ENCODE results near the gene EYS. TPM values are rescaled to one million over a fixed set of nuclear protein-coding genes. Genes with fewer than 3 reads are reported as not detected.

Gene EYS
- total RNA-seq, 2 experiments from 2014 or later: not detected

GRCh38 chr6:64949257-64949656, 757.8 kb downstream of the EYS start:
- no peak for DNase-seq
- no peak overlapping the region for H3K4me3 Mint-ChIP-seq
- H3K36me3 Mint-ChIP-seq (ENCODE audit: low read depth): no peaks in the 10 kb centered on the region
- H3K9me3 Mint-ChIP-seq: peaks cover 3% of the 10 kb centered on the region
- H3K27ac Mint-ChIP-seq: no peak overlapping the region
- intact Hi-C loops (cut with micrococcal nuclease): no loop called here
- no peaks in the 10 kb centered on the region for H3K4me1 Mint-ChIP-seq (ENCODE audit: low read depth)
- H3K27me3 Mint-ChIP-seq (ENCODE audit: low read depth): no peaks in the 10 kb centered on the region
- CTCF ChIA-PET: no interaction called here

GRCh38 chr6:64948261-64948660, 758.8 kb downstream of the EYS start:
- H3K9me3 Mint-ChIP-seq: peaks cover 3% of the 10 kb centered on the region
- H3K27ac Mint-ChIP-seq: no peak overlapping the region
- no peaks in the 10 kb centered on the region for H3K27me3 Mint-ChIP-seq (ENCODE audit: low read depth)
- CTCF ChIA-PET: no interaction called here
- H3K36me3 Mint-ChIP-seq (ENCODE audit: low read depth): no peaks in the 10 kb centered on the region
- H3K4me1 Mint-ChIP-seq (ENCODE audit: low read depth): no peaks in the 10 kb centered on the region
- intact Hi-C loops (cut with micrococcal nuclease): no loop called here
- no peak for DNase-seq
- H3K4me3 Mint-ChIP-seq: no peak overlapping the region

- no peak overlapping the region for H3K27ac Mint-ChIP-seq
- CTCF ChIA-PET: no interaction called here
- peaks cover 4% of the 10 kb centered on the region for H3K9me3 Mint-ChIP-seq
- intact Hi-C loops (cut with micrococcal nuclease): no loop called here
- H3K27me3 Mint-ChIP-seq (ENCODE audit: low read depth): no peaks in the 10 kb centered on the region
- no peak overlapping the region for H3K4me3 Mint-ChIP-seq
- DNase-seq: no peak
- H3K4me1 Mint-ChIP-seq (ENCODE audit: low read depth): no peaks in the 10 kb centered on the region
- H3K36me3 Mint-ChIP-seq (ENCODE audit: low read depth): no peaks in the 10 kb centered on the region
These were observed 761.6 kb downstream of the EYS start for GRCh38 chr6:64945450-64945849.

GRCh38 chr6:64932486-64932885, 774.5 kb downstream of the EYS start:
- Mint-ChIP-seq H3K36me3 (ENCODE audit: low read depth) (no peaks in the 10 kb centered on the region), H3K27me3 (ENCODE audit: low read depth) (no peaks in the 10 kb centered on the region), H3K4me3 (no peak overlapping the region), H3K9me3 (peaks cover 1% of the 10 kb centered on the region), H3K4me1 (ENCODE audit: low read depth) (no peaks in the 10 kb centered on the region), H3K27ac (no peak overlapping the region)
- intact Hi-C loops (cut with micrococcal nuclease): no loop called here
- CTCF ChIA-PET: no interaction called here
- no peak for DNase-seq

- H3K4me1 Mint-ChIP-seq (ENCODE audit: low read depth): no peaks in the 10 kb centered on the region
- intact Hi-C loops (cut with micrococcal nuclease): no loop called here
- no peak overlapping the region for H3K27ac Mint-ChIP-seq
- peaks cover 1% of the 10 kb centered on the region for H3K9me3 Mint-ChIP-seq
- no peak overlapping the region for H3K4me3 Mint-ChIP-seq
- no peak for DNase-seq
- H3K36me3 Mint-ChIP-seq (ENCODE audit: low read depth): no peaks in the 10 kb centered on the region
- CTCF ChIA-PET: no interaction called here
- no peaks in the 10 kb centered on the region for H3K27me3 Mint-ChIP-seq (ENCODE audit: low read depth)
These were observed 776.3 kb downstream of the EYS start for GRCh38 chr6:64930681-64931080.

- CTCF ChIA-PET: no interaction called here
- no peak overlapping the region for H3K27ac Mint-ChIP-seq
- no peaks in the 10 kb centered on the region for H3K9me3 Mint-ChIP-seq
- no peaks in the 10 kb centered on the region for H3K4me1 Mint-ChIP-seq (ENCODE audit: low read depth)
- intact Hi-C loops (cut with micrococcal nuclease): no loop called here
- H3K4me3 Mint-ChIP-seq: no peak overlapping the region
- H3K27me3 Mint-ChIP-seq (ENCODE audit: low read depth): no peaks in the 10 kb centered on the region
- no peaks in the 10 kb centered on the region for H3K36me3 Mint-ChIP-seq (ENCODE audit: low read depth)
- no peak for DNase-seq
These were observed 781.0 kb downstream of the EYS start for GRCh38 chr6:64926051-64926450.

- Mint-ChIP-seq H3K36me3 (ENCODE audit: low read depth) (no peaks in the 10 kb centered on the region), H3K4me1 (ENCODE audit: low read depth) (no peaks in the 10 kb centered on the region), H3K9me3 (peaks cover 3% of the 10 kb centered on the region), H3K4me3 (no peak overlapping the region), H3K27ac (no peak overlapping the region), H3K27me3 (ENCODE audit: low read depth) (no peaks in the 10 kb centered on the region)
- CTCF ChIA-PET: no interaction called here
- intact Hi-C loops (cut with micrococcal nuclease): no loop called here
- no peak for DNase-seq
These were observed 786.8 kb downstream of the EYS start for GRCh38 chr6:64920257-64920656.

GRCh38 chr6:64914124-64914523, 792.9 kb downstream of the EYS start:
- H3K4me1 Mint-ChIP-seq (ENCODE audit: low read depth): no peaks in the 10 kb centered on the region
- H3K27ac Mint-ChIP-seq: no peak overlapping the region
- no peak overlapping the region for H3K4me3 Mint-ChIP-seq

GRCh38 chr6:64912966-64913365, 794.1 kb downstream of the EYS start:
- intact Hi-C loops (cut with micrococcal nuclease): no loop called here
- CTCF ChIA-PET: no interaction called here
- Mint-ChIP-seq H3K9me3 (peaks cover 3% of the 10 kb centered on the region), H3K4me3 (no peak overlapping the region), H3K36me3 (ENCODE audit: low read depth) (no peaks in the 10 kb centered on the region), H3K27ac (no peak overlapping the region), H3K4me1 (ENCODE audit: low read depth) (no peaks in the 10 kb centered on the region), H3K27me3 (ENCODE audit: low read depth) (no peaks in the 10 kb centered on the region)
- DNase-seq: no peak

More at GRCh38 chr6:64914124-64914523, 792.9 kb downstream of the EYS start:
- no peak for DNase-seq
- CTCF ChIA-PET: no interaction called here
- Mint-ChIP-seq H3K27me3 (ENCODE audit: low read depth) (no peaks in the 10 kb centered on the region), H3K36me3 (ENCODE audit: low read depth) (no peaks in the 10 kb centered on the region), H3K9me3 (peaks cover 5% of the 10 kb centered on the region)
- intact Hi-C loops (cut with micrococcal nuclease): no loop called here

- no peak for DNase-seq
- no peaks in the 10 kb centered on the region for H3K27me3 Mint-ChIP-seq (ENCODE audit: low read depth)
- no peaks in the 10 kb centered on the region for H3K4me1 Mint-ChIP-seq (ENCODE audit: low read depth)
- no peak overlapping the region for H3K27ac Mint-ChIP-seq
- no peak overlapping the region for H3K4me3 Mint-ChIP-seq
- intact Hi-C loops (cut with micrococcal nuclease): no loop called here
- peaks cover 2% of the 10 kb centered on the region for H3K9me3 Mint-ChIP-seq
- H3K36me3 Mint-ChIP-seq (ENCODE audit: low read depth): no peaks in the 10 kb centered on the region
- CTCF ChIA-PET: no interaction called here
These were observed 798.9 kb downstream of the EYS start for GRCh38 chr6:64908104-64908503.

- DNase-seq: no peak
- no peak overlapping the region for H3K27ac Mint-ChIP-seq
- no peaks in the 10 kb centered on the region for H3K4me1 Mint-ChIP-seq (ENCODE audit: low read depth)
These were observed 802.4 kb downstream of the EYS start for GRCh38 chr6:64904616-64905015.

GRCh38 chr6:64902596-64902995, 804.4 kb downstream of the EYS start:
- no peak overlapping the region for H3K4me3 Mint-ChIP-seq
- H3K4me1 Mint-ChIP-seq (ENCODE audit: low read depth): no peaks in the 10 kb centered on the region
- no peaks in the 10 kb centered on the region for H3K27me3 Mint-ChIP-seq (ENCODE audit: low read depth)
- intact Hi-C loops (cut with micrococcal nuclease): no loop called here
- no peak overlapping the region for H3K27ac Mint-ChIP-seq
- no peak for DNase-seq
- H3K36me3 Mint-ChIP-seq (ENCODE audit: low read depth): no peaks in the 10 kb centered on the region
- H3K9me3 Mint-ChIP-seq: peaks cover 12% of the 10 kb centered on the region
- CTCF ChIA-PET: no interaction called here

More at GRCh38 chr6:64904616-64905015, 802.4 kb downstream of the EYS start:
- no peak overlapping the region for H3K4me3 Mint-ChIP-seq
- peaks cover 7% of the 10 kb centered on the region for H3K9me3 Mint-ChIP-seq
- intact Hi-C loops (cut with micrococcal nuclease): no loop called here
- H3K27me3 Mint-ChIP-seq (ENCODE audit: low read depth): no peaks in the 10 kb centered on the region
- no peaks in the 10 kb centered on the region for H3K36me3 Mint-ChIP-seq (ENCODE audit: low read depth)
- CTCF ChIA-PET: no interaction called here

- DNase-seq: no peak
- intact Hi-C loops (cut with micrococcal nuclease): no loop called here
- H3K27me3 Mint-ChIP-seq (ENCODE audit: low read depth): no peaks in the 10 kb centered on the region
- H3K36me3 Mint-ChIP-seq (ENCODE audit: low read depth): no peaks in the 10 kb centered on the region
- no peaks in the 10 kb centered on the region for H3K4me1 Mint-ChIP-seq (ENCODE audit: low read depth)
- no peak overlapping the region for H3K27ac Mint-ChIP-seq
- CTCF ChIA-PET: no interaction called here
- H3K9me3 Mint-ChIP-seq: peaks cover 12% of the 10 kb centered on the region
- no peak overlapping the region for H3K4me3 Mint-ChIP-seq
These were observed 810.1 kb downstream of the EYS start for GRCh38 chr6:64896939-64897338.

GRCh38 chr6:64895945-64896344, 811.1 kb downstream of the EYS start:
- Mint-ChIP-seq H3K4me1 (ENCODE audit: low read depth) (no peaks in the 10 kb centered on the region), H3K9me3 (peaks cover 12% of the 10 kb centered on the region), H3K4me3 (no peak overlapping the region), H3K27me3 (ENCODE audit: low read depth) (no peaks in the 10 kb centered on the region), H3K36me3 (ENCODE audit: low read depth) (no peaks in the 10 kb centered on the region), H3K27ac (no peak overlapping the region)
- intact Hi-C loops (cut with micrococcal nuclease): no loop called here
- CTCF ChIA-PET: no interaction called here
- DNase-seq: no peak

Data from activated naive CD4-positive, alpha-beta T cell treated with anti-CD3 and anti-CD28 coated beads for 36 hours (primary cell).